ENCODE results near the gene FOSL2. TPM values are rescaled to one million over a fixed set of nuclear protein-coding genes. Genes with fewer than 3 reads are reported as not detected.

FOSL2 gene
- total RNA-seq, 1 experiment from 2014 or later = 4.0 TPM

DNA sequence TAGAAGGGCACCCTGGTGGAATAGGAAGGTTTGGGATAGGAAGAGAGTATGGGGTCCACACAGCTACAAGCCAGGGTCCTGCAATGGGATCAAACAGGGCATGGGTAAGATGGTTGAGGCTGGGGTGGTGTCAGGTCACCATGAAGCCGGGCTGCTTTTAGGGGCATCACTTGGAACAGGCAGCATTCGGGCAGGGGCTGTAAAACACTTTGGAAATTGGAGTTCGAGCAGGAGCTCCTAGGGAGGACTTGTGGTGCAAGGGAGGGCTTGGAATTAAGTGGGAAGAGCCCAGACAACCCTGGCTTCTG, 56.1 kb downstream of the FOSL2 start:
- H3K4me3 Mint-ChIP-seq = no peak overlapping the region
- POLR2A ChIA-PET = no interaction called here
- no peak overlapping the region for H3K27ac Mint-ChIP-seq

DNA sequence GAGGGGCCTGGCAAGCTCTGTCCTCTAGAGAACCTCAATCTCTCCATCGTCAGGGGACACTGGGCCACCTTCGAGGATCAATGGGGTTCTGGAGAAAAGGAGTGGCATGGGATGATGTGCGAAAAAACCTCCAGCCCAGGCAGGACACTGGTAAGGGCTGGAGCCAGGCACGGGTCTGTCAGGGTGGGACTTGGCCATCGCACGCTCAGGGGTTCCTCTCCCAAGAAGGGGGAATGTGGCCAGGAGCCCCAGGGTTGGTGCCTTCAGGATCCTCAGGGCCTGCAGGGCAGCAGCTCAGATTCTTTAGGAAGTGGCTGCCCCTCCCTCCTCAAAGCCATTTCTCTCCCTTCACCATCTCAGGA, 56.4 kb downstream of the FOSL2 start:
- DNase-seq (ENCODE audit: low spot score) (no peak), ATAC-seq (no peak)
- Mint-ChIP-seq H3K4me3 (no peak overlapping the region), H3K9me3 (no peaks in the 10 kb centered on the region), H3K27ac (no peak overlapping the region), H3K27me3 (ENCODE audit: low read depth) (peaks cover 4% of the 10 kb centered on the region; the same call in 1 of the 2 replicates), H3K4me1 (peaks cover 4% of the 10 kb centered on the region; the same call in 1 of the 2 replicates), H3K36me3 (no peaks in the 10 kb centered on the region)
- POLR2A ChIA-PET = no interaction called here
- TF ChIP-seq SMAD4 (CRISPR knock-in tag; IDR thresholded peaks at IDR 0.05) (no peak), CREB1 (CRISPR knock-in tag; IDR thresholded peaks at IDR 0.05) (no peak), SMAD3 (CRISPR knock-in tag; IDR thresholded peaks at IDR 0.05; ENCODE audit: borderline replicate concordance) (no peak), ESRRA (CRISPR knock-in tag; IDR thresholded peaks at IDR 0.05; ENCODE audit: borderline replicate concordance) (no peak), NR2C2 (CRISPR knock-in tag; IDR thresholded peaks at IDR 0.05) (no peak), NR3C1 (CRISPR knock-in tag; conservative IDR thresholded peaks at IDR 0.05; ENCODE audit: low read depth) (no peak), TCF7 (CRISPR knock-in tag; IDR thresholded peaks at IDR 0.05; ENCODE audit: low read depth) (no peak), EMX1 (CRISPR knock-in tag; IDR thresholded peaks at IDR 0.05) (no peak), SOX15 (CRISPR knock-in tag; IDR thresholded peaks at IDR 0.05) (no peak)
- TF ChIP-seq, protein P1, sequence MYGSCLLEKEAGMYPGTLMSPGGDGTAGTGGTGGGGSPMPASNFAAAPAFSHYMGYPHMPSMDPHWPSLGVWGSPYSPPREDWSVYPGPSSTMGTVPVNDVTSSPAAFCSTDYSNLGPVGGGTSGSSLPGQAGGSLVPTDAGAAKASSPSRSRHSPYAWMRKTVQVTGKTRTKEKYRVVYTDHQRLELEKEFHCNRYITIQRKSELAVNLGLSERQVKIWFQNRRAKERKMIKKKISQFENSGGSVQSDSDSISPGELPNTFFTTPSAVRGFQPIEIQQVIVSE (CRISPR knock-in tag; IDR thresholded peaks at IDR 0.05; ENCODE audit: borderline replicate concordance) = no peak
- TF ChIP-seq, protein P2, sequence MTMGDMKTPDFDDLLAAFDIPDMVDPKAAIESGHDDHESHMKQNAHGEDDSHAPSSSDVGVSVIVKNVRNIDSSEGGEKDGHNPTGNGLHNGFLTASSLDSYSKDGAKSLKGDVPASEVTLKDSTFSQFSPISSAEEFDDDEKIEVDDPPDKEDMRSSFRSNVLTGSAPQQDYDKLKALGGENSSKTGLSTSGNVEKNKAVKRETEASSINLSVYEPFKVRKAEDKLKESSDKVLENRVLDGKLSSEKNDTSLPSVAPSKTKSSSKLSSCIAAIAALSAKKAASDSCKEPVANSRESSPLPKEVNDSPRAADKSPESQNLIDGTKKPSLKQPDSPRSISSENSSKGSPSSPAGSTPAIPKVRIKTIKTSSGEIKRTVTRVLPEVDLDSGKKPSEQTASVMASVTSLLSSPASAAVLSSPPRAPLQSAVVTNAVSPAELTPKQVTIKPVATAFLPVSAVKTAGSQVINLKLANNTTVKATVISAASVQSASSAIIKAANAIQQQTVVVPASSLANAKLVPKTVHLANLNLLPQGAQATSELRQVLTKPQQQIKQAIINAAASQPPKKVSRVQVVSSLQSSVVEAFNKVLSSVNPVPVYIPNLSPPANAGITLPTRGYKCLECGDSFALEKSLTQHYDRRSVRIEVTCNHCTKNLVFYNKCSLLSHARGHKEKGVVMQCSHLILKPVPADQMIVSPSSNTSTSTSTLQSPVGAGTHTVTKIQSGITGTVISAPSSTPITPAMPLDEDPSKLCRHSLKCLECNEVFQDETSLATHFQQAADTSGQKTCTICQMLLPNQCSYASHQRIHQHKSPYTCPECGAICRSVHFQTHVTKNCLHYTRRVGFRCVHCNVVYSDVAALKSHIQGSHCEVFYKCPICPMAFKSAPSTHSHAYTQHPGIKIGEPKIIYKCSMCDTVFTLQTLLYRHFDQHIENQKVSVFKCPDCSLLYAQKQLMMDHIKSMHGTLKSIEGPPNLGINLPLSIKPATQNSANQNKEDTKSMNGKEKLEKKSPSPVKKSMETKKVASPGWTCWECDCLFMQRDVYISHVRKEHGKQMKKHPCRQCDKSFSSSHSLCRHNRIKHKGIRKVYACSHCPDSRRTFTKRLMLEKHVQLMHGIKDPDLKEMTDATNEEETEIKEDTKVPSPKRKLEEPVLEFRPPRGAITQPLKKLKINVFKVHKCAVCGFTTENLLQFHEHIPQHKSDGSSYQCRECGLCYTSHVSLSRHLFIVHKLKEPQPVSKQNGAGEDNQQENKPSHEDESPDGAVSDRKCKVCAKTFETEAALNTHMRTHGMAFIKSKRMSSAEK (CRISPR knock-in tag; IDR thresholded peaks at IDR 0.05; ENCODE audit: borderline replicate concordance) = no peak
- TF ChIP-seq, protein P3, sequence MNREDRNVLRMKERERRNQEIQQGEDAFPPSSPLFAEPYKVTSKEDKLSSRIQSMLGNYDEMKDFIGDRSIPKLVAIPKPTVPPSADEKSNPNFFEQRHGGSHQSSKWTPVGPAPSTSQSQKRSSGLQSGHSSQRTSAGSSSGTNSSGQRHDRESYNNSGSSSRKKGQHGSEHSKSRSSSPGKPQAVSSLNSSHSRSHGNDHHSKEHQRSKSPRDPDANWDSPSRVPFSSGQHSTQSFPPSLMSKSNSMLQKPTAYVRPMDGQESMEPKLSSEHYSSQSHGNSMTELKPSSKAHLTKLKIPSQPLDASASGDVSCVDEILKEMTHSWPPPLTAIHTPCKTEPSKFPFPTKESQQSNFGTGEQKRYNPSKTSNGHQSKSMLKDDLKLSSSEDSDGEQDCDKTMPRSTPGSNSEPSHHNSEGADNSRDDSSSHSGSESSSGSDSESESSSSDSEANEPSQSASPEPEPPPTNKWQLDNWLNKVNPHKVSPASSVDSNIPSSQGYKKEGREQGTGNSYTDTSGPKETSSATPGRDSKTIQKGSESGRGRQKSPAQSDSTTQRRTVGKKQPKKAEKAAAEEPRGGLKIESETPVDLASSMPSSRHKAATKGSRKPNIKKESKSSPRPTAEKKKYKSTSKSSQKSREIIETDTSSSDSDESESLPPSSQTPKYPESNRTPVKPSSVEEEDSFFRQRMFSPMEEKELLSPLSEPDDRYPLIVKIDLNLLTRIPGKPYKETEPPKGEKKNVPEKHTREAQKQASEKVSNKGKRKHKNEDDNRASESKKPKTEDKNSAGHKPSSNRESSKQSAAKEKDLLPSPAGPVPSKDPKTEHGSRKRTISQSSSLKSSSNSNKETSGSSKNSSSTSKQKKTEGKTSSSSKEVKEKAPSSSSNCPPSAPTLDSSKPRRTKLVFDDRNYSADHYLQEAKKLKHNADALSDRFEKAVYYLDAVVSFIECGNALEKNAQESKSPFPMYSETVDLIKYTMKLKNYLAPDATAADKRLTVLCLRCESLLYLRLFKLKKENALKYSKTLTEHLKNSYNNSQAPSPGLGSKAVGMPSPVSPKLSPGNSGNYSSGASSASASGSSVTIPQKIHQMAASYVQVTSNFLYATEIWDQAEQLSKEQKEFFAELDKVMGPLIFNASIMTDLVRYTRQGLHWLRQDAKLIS (CRISPR knock-in tag; IDR thresholded peaks at IDR 0.05; ENCODE audit: borderline replicate concordance) = no peak
- TF ChIP-seq, protein P4, sequence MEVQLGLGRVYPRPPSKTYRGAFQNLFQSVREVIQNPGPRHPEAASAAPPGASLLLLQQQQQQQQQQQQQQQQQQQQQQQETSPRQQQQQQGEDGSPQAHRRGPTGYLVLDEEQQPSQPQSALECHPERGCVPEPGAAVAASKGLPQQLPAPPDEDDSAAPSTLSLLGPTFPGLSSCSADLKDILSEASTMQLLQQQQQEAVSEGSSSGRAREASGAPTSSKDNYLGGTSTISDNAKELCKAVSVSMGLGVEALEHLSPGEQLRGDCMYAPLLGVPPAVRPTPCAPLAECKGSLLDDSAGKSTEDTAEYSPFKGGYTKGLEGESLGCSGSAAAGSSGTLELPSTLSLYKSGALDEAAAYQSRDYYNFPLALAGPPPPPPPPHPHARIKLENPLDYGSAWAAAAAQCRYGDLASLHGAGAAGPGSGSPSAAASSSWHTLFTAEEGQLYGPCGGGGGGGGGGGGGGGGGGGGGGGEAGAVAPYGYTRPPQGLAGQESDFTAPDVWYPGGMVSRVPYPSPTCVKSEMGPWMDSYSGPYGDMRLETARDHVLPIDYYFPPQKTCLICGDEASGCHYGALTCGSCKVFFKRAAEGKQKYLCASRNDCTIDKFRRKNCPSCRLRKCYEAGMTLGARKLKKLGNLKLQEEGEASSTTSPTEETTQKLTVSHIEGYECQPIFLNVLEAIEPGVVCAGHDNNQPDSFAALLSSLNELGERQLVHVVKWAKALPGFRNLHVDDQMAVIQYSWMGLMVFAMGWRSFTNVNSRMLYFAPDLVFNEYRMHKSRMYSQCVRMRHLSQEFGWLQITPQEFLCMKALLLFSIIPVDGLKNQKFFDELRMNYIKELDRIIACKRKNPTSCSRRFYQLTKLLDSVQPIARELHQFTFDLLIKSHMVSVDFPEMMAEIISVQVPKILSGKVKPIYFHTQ (CRISPR knock-in tag; IDR thresholded peaks at IDR 0.05) = no peak
- CTCF ChIA-PET = no interaction called here

More for the DNA sequence above, 56.1 kb downstream of the FOSL2 start:
- peaks cover 4% of the 10 kb centered on the region; the same call in 1 of the 2 replicates for H3K4me1 Mint-ChIP-seq
- no peaks in the 10 kb centered on the region for H3K36me3 Mint-ChIP-seq
- ATAC-seq = no peak
- H3K9me3 Mint-ChIP-seq = no peaks in the 10 kb centered on the region
- CTCF ChIA-PET = no interaction called here
- H3K27me3 Mint-ChIP-seq (ENCODE audit: low read depth) = peaks cover 4% of the 10 kb centered on the region; the same call in 1 of the 2 replicates
- DNase-seq (ENCODE audit: low spot score) = no peak
- no peak for TF ChIP-seq ESRRA (CRISPR knock-in tag; IDR thresholded peaks at IDR 0.05; ENCODE audit: borderline replicate concordance)
- TF ChIP-seq ZNF423 (CRISPR knock-in tag; IDR thresholded peaks at IDR 0.05) = no peak
